Fibroblast of skin of right biceps (primary cell): ENCODE results near the gene PCYT1A.
"Not testable (repeated sequence)": the region's sequence is repeated elsewhere in the genome, so short reads cannot be mapped to it uniquely, and the experiment has no call there.

ENCODE experiments used
- DNase-seq: peaks from one replicate; pipeline ENCODE4 v3.0.0-alpha.2; 2013

PCYT1A gene

DNA sequence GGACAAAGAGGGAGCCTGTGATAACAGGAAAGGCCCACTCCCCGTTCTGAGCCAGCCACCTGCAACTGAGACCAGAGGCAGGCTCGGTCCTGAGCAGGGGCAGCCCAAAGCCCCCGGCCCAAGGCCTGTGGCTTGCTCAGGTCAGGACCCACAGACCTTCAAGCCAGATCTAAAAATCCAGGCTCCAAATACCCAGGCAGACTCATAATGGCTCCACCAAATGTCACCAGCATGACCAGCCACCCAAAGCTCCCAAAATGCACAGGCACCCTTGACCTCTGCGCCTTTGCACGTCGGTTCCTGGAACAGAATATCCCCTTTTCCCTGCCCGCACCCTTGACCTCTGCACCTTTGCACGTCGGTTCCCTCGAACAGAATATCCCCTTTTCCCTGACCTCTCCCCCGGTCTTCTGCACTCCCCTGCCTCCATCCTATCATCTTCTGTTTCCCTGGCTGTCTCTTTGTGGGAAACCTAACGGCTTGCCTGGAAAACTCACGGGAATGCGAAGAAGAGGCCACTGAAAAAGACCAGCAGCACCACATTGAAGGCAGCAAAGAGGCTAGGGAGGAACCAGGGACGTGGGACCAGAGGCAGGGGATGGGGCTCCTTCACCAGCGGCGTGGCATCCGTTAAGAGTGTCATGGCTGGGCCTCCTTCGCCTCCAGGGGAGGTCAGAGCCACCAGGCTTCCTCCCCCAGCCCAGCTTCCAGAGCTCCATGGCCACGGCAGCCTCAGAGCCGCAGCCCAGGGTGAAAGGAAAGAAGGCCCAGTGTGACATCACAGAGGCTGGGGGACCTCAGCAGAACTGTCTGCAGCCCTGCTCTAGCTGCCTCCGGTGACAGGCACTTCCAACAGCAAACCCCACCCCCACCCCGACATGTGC lies 76.6 kb downstream of the PCYT1A start, which contains the start of gene ZDHHC19:
TSS of gene ZDHHC19 (minus strand) at position 728 of the 884 bp plus-strand sequence. CDS start at position 643, 85 bp downstream.
- no peak for DNase-seq

DNA sequence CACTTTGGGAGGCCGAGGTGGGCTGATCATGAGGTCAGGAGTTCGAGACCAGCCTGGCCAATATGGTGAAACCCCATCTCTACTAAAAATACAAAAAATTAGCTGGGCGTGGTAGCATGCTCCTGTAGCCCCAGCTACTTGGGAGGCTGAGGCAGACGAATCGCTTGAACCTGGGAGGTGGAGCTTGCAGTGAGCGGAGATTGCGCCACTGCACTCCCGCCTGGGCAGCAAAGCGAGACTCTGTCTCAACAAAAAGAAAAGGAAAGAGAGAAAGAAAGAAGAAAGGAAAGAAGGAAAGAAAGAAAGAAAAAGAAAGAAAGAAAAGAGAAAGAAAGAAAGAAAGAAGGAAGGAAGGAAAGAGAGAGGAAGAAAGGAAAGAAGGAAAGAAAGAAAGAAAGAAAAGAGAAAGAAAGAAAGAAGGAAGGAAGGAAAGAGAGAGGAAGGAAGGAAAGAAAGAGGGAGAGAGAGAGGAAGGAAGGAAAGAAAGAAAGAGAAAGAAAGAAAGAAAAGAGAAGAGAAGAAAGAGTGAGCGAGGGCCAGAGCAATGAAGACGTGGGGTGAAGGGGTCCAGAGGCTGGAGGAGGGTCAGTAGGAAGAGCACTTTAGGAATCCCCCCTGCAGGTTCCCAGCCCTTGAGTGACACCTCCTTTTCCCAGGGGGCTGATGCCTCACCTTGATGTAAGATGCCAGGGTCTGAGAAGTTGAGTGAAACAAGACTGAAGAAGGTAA lies 77.4 kb downstream of the PCYT1A start:
- not testable (repeated sequence) for DNase-seq

DNA sequence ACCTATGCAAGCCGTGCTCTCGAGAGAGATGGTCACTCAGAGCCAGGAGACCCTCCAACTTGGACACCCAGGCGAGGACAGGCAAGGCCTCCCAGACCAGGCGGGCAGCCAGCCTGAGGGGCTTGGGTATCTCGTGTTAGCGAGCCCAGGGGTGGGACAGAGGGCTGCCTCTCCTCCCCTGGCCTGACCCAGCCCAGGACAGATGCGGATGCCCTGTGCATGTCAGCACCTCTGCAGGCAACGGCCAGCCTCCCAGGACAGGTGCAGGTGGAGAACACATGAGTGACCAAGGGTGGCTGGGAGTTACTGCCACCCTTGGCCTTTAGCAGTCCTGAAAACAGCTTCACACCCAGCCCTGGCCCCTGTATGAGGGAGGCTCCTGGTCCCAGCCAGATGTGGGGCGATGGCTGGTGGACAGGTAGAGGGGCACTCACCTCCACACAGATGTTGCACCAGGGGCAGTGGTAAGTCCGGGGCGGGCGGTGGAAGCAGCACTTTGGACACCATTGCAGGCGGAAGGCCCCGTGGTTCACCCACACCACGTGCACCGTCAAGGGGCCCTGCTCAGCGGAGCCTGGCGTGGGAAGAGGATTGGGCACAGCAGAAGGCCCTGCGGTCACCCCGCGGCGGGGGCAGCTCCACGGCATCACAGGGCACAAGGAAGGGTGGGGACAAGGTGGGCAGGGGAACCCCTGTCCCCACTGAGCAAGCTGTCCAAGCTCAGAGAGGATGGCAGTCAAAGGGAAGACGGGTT lies 78.4 kb downstream of the PCYT1A start:
- no peak for DNase-seq

DNA sequence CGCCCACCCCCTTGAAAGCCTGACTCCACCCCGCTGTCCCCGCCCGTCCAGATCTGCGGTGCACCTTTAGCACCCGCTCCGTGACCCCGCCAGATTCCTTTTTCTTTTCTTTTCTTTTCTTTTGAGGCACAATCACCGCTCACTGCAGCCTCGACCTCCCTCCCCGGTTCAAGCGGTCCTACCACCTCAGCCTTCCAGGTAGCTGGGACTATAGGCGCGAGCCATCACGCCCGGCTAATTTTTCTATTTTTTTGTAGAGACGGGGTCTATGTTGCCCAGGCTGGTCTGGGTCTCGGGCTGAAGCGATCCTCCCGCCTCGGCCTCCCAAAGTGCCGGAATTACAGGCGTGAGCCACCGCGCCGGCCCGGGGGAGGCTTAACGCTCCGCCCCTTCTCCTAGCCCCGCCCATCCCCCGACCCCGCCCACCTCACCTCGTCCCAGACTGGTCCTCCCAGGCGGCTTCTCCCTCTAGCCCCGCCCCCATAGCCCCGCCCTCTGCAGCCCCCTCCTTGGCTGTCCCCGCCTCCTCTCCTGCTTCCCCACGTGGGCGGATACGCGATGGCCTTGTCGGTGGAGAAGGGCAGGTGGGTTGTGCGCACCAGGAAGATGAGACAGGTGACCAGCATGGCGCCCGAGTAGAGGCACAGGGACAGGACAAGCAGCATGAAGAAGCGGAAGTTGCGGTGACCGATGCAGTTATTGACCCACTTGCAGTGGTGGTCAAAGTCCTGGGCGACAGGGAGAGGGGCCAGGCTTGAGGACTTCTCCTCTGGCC lies 79.5 kb downstream of the PCYT1A start:
- DNase-seq = peak; percentile 36

GRCh38 chr3:196207159-196207832 lies 80.2 kb downstream of the PCYT1A start:
- no peak for DNase-seq

DNA sequence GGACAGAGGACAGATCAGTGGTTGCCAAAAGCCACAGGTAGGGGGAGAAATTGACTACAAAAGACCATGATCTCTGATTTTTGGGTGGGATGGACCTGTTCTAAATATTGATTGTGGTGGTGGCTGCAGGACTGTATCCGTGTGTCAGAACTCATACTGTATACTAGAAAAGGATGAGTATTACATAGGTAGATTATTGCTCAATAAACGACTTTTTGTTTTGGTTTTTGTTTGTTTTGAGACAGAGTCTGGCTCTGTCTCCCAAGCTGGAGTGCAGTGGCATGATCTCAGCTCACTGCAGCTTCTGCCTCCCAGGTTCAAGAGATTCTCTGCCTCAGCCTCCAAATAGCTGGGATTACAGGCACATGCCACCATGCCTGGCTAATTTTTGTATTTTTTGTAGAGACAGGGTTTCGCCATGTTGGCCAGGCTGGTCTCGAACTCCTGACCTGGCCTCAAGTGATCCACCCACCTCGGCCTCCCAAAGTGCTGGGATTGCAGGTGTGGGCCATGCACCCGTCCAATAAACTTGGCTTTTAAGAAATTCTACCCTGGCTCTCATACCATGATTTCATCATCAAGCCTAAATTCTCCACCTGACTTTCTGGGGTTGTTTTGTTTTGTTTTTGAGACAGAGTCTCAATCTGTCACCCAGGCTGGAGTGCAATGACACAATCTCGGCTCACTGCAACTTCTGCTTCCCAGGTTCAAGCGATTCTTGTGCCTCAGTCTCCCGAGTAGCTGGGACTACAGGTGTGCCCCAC lies 81.9 kb downstream of the PCYT1A start:
- DNase-seq = not testable (repeated sequence)

DNA sequence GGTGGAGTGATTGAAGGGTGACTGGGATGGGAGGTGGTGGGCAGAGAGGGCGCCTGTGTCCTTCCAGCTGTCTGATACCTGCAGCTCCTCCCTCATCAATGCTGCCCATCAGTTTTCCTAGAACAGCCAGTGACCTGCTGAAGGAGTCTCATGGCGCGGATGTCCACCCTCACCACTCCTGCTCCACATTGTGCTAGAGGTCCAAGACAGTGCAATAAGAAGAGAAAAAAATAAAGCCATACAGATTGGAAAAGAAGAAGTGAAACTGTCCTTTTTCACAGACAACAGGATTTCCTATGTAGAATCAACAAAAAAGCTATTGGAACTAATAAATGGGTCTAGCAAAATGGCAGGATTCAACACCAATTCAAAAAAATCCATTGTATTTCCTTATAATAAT lies 83.7 kb downstream of the PCYT1A start:
- no peak for DNase-seq

DNA sequence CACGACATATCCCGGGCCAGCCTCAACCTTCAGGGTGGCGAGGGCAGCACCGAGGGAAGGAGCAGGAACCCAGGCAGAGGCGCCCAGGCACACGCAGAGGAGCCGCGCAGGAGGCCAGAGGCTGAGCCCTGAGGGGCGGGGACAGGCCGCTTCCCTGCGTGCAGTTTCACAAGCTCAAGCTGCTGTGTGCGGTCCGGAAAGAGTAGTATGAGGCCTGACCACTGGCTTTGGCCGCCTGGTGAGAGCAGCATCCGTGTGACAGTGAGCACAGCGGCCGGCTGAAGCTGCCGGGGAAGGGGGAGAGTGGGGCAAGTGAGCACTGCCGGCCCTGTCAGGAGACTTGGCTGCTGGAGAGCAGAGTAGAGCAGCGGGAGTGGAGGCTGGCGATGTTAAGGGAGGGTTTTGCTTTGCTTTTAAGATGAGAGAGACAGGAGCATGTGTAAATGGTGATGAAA lies 85.0 kb downstream of the PCYT1A start:
- peak; percentile 13 for DNase-seq

DNA sequence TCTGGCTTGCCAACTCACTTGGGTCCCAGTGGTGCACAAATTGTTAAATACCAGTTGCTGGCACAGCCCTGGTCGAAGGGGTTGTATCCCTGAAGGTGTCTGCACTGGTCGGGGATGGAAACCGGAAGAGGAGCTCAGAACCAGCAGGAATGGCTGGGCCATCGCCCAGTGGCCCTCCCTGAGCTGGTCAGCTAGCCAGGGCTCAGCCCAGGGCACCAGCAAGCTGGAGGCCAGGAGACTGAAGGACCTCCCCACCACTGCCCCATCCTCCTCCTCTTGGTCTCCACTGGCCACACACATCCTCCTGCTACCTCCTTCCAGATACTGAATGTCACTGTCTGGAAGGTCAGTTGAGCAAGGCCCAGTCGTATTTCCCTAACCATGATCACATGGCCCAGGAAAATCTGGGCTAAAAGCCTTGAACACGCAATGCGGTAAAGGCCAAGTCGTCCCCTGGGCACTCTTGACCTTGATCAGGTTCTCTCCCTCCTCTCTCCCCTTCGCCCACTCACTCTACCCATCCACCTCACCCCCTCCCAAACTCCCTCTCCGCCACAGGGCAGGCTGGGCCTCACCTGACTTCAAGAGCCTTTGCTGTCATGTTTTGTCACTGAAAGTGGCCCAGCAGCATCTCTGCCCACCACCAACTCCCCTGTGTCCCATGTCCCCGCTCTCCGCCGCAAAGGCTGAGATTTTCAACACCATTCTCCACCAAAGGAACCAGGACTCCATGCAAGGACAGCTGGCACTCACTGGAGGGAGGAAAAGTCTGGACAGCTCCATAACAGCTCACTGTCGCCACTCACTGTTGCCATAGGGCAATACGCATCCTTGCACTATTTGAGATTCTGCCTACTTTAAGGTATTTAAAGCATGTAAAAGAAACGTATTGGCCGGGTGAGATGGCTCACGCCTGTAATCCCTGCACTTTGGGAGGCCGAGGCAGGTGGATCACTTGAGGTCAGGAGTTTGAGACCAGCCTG lies 88.5 kb downstream of the PCYT1A start:
- no peak for DNase-seq

- no peak for DNase-seq
Measured at GRCh38 chr3:196198081-196198675, 89.3 kb downstream of the PCYT1A start.

GRCh38 chr3:196197524-196197923 lies 90.0 kb downstream of the PCYT1A start:
- no peak for DNase-seq

GRCh38 chr3:196195664-196196265 lies 91.8 kb downstream of the PCYT1A start:
- DNase-seq = no peak

DNA sequence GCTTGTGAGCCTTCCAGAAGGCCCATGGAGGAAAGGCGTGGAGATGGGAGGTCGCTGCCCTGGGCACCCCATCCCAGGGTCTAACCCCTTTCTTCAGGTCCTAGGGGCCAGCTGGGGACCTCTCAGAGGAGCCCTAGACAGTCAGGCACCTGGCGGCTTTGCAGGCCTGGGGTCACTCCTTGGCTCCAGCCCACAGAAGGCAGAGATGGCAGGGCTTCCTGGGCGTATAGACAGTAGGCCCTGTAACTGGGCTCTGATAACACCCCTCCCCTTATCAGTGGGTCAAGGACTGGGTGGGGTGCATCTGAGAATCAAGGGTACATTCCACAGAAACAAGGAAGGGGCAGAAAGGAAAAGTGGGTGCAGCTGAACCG lies 93.0 kb downstream of the PCYT1A start:
- DNase-seq = no peak

- DNase-seq = no peak
Measured at GRCh38 chr3:196193736-196194541, 93.6 kb downstream of the PCYT1A start.

- DNase-seq = no peak
Measured at GRCh38 chr3:196193133-196193735, 94.3 kb downstream of the PCYT1A start.

- no peak for DNase-seq
Measured at GRCh38 chr3:196192524-196193051, 94.9 kb downstream of the PCYT1A start.

DNA sequence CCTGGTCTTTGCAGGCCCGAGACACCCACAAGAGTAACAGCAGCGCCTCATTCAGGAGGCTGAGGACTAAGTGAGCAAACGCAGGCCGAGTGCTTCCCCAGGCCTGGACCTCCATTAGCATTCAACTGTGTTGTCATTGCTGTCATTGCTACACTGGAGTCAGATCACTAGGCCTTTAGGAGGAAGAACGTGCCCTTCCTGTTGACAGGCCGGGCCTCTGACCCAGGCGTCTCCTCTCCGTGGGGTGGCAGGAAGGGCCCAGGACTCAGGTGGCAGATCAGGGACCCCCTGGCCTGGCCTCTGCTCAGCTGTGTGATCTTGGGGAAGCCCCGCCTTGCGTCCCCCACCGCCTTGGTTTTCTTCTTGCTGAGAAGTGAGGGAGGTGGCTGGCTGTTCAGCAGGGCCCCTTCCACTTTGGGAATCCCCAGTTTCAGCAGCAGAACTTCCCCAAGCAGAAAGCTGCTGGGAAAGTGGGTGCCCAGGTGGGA lies 95.4 kb downstream of the PCYT1A start:
- DNase-seq = no peak
